ENCODE data around the gene SYT14.
"Not testable (repeated sequence)": the region's sequence is repeated elsewhere in the genome, so short reads cannot be mapped to it uniquely, and the experiment has no call there.

Gene SYT14

GRCh38 chr1:210099921-210100320 is 161.9 kb downstream of the SYT14 start:
- TF ChIP-seq, protein P1, sequence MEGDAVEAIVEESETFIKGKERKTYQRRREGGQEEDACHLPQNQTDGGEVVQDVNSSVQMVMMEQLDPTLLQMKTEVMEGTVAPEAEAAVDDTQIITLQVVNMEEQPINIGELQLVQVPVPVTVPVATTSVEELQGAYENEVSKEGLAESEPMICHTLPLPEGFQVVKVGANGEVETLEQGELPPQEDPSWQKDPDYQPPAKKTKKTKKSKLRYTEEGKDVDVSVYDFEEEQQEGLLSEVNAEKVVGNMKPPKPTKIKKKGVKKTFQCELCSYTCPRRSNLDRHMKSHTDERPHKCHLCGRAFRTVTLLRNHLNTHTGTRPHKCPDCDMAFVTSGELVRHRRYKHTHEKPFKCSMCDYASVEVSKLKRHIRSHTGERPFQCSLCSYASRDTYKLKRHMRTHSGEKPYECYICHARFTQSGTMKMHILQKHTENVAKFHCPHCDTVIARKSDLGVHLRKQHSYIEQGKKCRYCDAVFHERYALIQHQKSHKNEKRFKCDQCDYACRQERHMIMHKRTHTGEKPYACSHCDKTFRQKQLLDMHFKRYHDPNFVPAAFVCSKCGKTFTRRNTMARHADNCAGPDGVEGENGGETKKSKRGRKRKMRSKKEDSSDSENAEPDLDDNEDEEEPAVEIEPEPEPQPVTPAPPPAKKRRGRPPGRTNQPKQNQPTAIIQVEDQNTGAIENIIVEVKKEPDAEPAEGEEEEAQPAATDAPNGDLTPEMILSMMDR (IDR thresholded peaks at IDR 0.05; ENCODE audit: extremely low read depth, insufficient read depth, missing control alignments), result no peak
- in situ Hi-C loops (cut with MboI; ENCODE audit: low pct_unique_long_range_greater_than_20kb, low sequenced_read_pairs, unreplicated experiment), result no loop called here
- DNase-seq (ENCODE audit: low spot score), result no peak

DNA sequence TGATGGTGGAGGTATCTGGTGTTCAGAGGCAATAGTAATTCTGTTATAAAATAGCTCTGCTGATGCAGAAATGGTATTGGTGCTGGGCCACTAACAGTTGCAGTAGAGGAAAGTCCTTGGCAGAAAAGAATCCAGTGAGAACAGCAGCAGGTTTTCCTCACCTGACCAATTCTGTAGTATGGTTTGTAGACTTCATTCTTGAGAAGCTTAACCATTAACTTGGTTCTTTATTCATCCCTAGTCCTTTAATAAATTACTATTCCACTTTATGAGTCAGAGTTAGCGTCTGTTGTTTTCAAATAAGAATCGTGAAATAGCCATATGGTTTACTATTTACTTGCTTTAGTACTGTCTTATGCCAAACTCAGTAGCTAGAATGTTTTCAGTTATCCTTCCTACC is 166.1 kb downstream of the SYT14 start:
- TF ChIP-seq, protein P1 (IDR thresholded peaks at IDR 0.05; ENCODE audit: extremely low read depth, insufficient read depth, missing control alignments), result no peak
- in situ Hi-C loops (cut with MboI; ENCODE audit: low pct_unique_long_range_greater_than_20kb, low sequenced_read_pairs, unreplicated experiment), result no loop called here
- DNase-seq (ENCODE audit: low spot score), result no peak

DNA sequence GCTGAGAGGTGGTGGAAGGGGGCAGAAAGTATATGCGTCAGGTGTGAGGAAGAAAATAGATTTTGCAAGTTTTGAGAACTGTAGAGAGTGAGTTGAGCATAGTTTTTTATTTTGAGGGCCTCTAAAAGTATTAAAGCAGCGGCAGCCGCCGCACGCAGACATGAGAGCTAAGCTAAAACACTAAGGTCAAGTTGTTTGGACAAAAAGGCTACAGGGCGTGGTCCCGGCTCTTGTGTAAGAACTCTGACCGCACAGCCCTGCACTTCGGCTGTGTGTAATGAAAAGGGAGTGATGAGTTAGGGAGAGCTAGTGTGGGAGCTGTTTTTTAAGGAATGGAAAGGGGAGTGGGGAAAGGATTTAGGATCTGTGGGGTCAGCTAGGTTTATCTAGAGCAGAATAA is 174.9 kb downstream of the SYT14 start:
- DNase-seq (ENCODE audit: low spot score); in situ Hi-C loops (cut with MboI; ENCODE audit: low pct_unique_long_range_greater_than_20kb, low sequenced_read_pairs, unreplicated experiment): not testable (repeated sequence)

GRCh38 chr1:210117198-210117597 is 179.2 kb downstream of the SYT14 start:
- DNase-seq (ENCODE audit: low spot score), result no peak
- TF ChIP-seq, protein P1 (IDR thresholded peaks at IDR 0.05; ENCODE audit: extremely low read depth, insufficient read depth, missing control alignments), result no peak

GRCh38 chr1:210117681-210118170 is 179.7 kb downstream of the SYT14 start:
- no peak for DNase-seq (ENCODE audit: low spot score)
- TF ChIP-seq, protein P1 (IDR thresholded peaks at IDR 0.05; ENCODE audit: extremely low read depth, insufficient read depth, missing control alignments), result no peak
- in situ Hi-C loops (cut with MboI; ENCODE audit: low pct_unique_long_range_greater_than_20kb, low sequenced_read_pairs, unreplicated experiment), result no loop called here

More at GRCh38 chr1:210117198-210117597, 179.2 kb downstream of the SYT14 start:
- in situ Hi-C loops (cut with MboI; ENCODE audit: low pct_unique_long_range_greater_than_20kb, low sequenced_read_pairs, unreplicated experiment), result no loop called here

GRCh38 chr1:210123383-210123782 is 185.4 kb downstream of the SYT14 start:
- DNase-seq (ENCODE audit: low spot score), result no peak
- TF ChIP-seq, protein P1 (IDR thresholded peaks at IDR 0.05; ENCODE audit: extremely low read depth, insufficient read depth, missing control alignments), result no peak
- in situ Hi-C loops (cut with MboI; ENCODE audit: low pct_unique_long_range_greater_than_20kb, low sequenced_read_pairs, unreplicated experiment), result no loop called here

- TF ChIP-seq, protein P1 (IDR thresholded peaks at IDR 0.05; ENCODE audit: extremely low read depth, insufficient read depth, missing control alignments), result no peak
- no peak for DNase-seq (ENCODE audit: low spot score)
- in situ Hi-C loops (cut with MboI; ENCODE audit: low pct_unique_long_range_greater_than_20kb, low sequenced_read_pairs, unreplicated experiment), result no loop called here
These were observed 186.0 kb downstream of the SYT14 start for GRCh38 chr1:210123924-210124589.
